ENCODE results near the gene NDST1. TPM values are rescaled to one million over a fixed set of nuclear protein-coding genes. Genes with fewer than 3 reads are reported as not detected.
A peak's percentile ranks its signal among the peaks of the same experiment; 100 is the strongest.

NDST1 gene
- total RNA-seq, 1 experiment from 2014 or later: 69.9 TPM

- peaks cover 53% of the 10 kb centered on the region for H3K4me1 Mint-ChIP-seq
- TF ChIP-seq, protein P1, sequence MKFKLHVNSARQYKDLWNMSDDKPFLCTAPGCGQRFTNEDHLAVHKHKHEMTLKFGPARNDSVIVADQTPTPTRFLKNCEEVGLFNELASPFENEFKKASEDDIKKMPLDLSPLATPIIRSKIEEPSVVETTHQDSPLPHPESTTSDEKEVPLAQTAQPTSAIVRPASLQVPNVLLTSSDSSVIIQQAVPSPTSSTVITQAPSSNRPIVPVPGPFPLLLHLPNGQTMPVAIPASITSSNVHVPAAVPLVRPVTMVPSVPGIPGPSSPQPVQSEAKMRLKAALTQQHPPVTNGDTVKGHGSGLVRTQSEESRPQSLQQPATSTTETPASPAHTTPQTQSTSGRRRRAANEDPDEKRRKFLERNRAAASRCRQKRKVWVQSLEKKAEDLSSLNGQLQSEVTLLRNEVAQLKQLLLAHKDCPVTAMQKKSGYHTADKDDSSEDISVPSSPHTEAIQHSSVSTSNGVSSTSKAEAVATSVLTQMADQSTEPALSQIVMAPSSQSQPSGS (CRISPR knock-in tag; IDR thresholded peaks at IDR 0.05; ENCODE audit: borderline replicate concordance, low read depth): no peak
- TF ChIP-seq, protein P2, sequence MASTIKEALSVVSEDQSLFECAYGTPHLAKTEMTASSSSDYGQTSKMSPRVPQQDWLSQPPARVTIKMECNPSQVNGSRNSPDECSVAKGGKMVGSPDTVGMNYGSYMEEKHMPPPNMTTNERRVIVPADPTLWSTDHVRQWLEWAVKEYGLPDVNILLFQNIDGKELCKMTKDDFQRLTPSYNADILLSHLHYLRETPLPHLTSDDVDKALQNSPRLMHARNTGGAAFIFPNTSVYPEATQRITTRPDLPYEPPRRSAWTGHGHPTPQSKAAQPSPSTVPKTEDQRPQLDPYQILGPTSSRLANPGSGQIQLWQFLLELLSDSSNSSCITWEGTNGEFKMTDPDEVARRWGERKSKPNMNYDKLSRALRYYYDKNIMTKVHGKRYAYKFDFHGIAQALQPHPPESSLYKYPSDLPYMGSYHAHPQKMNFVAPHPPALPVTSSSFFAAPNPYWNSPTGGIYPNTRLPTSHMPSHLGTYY (CRISPR knock-in tag; IDR thresholded peaks at IDR 0.05): no peak
- TF ChIP-seq ZNF219 (CRISPR knock-in tag; IDR thresholded peaks at IDR 0.05; ENCODE audit: borderline replicate concordance): no peak
- TF ChIP-seq, protein P3, sequence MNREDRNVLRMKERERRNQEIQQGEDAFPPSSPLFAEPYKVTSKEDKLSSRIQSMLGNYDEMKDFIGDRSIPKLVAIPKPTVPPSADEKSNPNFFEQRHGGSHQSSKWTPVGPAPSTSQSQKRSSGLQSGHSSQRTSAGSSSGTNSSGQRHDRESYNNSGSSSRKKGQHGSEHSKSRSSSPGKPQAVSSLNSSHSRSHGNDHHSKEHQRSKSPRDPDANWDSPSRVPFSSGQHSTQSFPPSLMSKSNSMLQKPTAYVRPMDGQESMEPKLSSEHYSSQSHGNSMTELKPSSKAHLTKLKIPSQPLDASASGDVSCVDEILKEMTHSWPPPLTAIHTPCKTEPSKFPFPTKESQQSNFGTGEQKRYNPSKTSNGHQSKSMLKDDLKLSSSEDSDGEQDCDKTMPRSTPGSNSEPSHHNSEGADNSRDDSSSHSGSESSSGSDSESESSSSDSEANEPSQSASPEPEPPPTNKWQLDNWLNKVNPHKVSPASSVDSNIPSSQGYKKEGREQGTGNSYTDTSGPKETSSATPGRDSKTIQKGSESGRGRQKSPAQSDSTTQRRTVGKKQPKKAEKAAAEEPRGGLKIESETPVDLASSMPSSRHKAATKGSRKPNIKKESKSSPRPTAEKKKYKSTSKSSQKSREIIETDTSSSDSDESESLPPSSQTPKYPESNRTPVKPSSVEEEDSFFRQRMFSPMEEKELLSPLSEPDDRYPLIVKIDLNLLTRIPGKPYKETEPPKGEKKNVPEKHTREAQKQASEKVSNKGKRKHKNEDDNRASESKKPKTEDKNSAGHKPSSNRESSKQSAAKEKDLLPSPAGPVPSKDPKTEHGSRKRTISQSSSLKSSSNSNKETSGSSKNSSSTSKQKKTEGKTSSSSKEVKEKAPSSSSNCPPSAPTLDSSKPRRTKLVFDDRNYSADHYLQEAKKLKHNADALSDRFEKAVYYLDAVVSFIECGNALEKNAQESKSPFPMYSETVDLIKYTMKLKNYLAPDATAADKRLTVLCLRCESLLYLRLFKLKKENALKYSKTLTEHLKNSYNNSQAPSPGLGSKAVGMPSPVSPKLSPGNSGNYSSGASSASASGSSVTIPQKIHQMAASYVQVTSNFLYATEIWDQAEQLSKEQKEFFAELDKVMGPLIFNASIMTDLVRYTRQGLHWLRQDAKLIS (CRISPR knock-in tag; IDR thresholded peaks at IDR 0.05; ENCODE audit: borderline replicate concordance): no peak
- TF ChIP-seq ZNF396 (CRISPR knock-in tag; IDR thresholded peaks at IDR 0.05; ENCODE audit: borderline replicate concordance): no peak
- TF ChIP-seq ELF4 (CRISPR knock-in tag; IDR thresholded peaks at IDR 0.05; ENCODE audit: low read depth): no peak
- no peak for TF ChIP-seq E2F4 (CRISPR knock-in tag; IDR thresholded peaks at IDR 0.05; ENCODE audit: borderline replicate concordance, low read depth)
- no peak for TF ChIP-seq NFYB (CRISPR knock-in tag; conservative IDR thresholded peaks at IDR 0.05; ENCODE audit: low read depth)
- no peak for TF ChIP-seq NFATC4 (CRISPR knock-in tag; IDR thresholded peaks at IDR 0.05)
- TF ChIP-seq SP1 (CRISPR knock-in tag; conservative IDR thresholded peaks at IDR 0.05): no peak
- no peak for TF ChIP-seq SMAD4 (CRISPR knock-in tag; IDR thresholded peaks at IDR 0.05)
- TF ChIP-seq, protein P4, sequence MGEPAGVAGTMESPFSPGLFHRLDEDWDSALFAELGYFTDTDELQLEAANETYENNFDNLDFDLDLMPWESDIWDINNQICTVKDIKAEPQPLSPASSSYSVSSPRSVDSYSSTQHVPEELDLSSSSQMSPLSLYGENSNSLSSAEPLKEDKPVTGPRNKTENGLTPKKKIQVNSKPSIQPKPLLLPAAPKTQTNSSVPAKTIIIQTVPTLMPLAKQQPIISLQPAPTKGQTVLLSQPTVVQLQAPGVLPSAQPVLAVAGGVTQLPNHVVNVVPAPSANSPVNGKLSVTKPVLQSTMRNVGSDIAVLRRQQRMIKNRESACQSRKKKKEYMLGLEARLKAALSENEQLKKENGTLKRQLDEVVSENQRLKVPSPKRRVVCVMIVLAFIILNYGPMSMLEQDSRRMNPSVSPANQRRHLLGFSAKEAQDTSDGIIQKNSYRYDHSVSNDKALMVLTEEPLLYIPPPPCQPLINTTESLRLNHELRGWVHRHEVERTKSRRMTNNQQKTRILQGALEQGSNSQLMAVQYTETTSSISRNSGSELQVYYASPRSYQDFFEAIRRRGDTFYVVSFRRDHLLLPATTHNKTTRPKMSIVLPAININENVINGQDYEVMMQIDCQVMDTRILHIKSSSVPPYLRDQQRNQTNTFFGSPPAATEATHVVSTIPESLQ (CRISPR knock-in tag; IDR thresholded peaks at IDR 0.05): no peak
- TF ChIP-seq ZNF317 (CRISPR knock-in tag; IDR thresholded peaks at IDR 0.05; ENCODE audit: borderline replicate concordance, low read depth): no peak
- no peak for TF ChIP-seq AR (CRISPR knock-in tag; IDR thresholded peaks at IDR 0.05)
- no peak for TF ChIP-seq PRRX2 (CRISPR knock-in tag; IDR thresholded peaks at IDR 0.05)
Measured at GRCh38 chr5:150509992-150510391, 2.1 kb downstream of the NDST1 start.

More at GRCh38 chr5:150509992-150510391, 2.1 kb downstream of the NDST1 start:
- H3K27me3 Mint-ChIP-seq (ENCODE audit: low read depth): no peaks in the 10 kb centered on the region
- H3K36me3 Mint-ChIP-seq: no peaks in the 10 kb centered on the region
- no peak for DNase-seq (ENCODE audit: low spot score)
- H3K9me3 Mint-ChIP-seq: no peaks in the 10 kb centered on the region
- ChIA-PET CTCF (interaction anchor here (1.0 to 2.1 kb wide), 6 partner anchors 9 to 45 kb away, joined by 3 to 12 read pairs (median 8); no protein-coding TSS in a partner anchor), POLR2A (interaction anchor here (1.0 kb wide), 1 partner anchor 12 kb away, joined by 3 read pairs; no protein-coding TSS in a partner anchor)
- H3K4me3 Mint-ChIP-seq: no peak overlapping the region
- no peak for ATAC-seq
- H3K27ac Mint-ChIP-seq: peak overlapping the region; percentile 92
